Suprapubic skin (tissue), 3 donors: ENCODE data around the gene CPNE4.
"Not testable (repeated sequence)": the region's sequence is repeated elsewhere in the genome, so short reads cannot be mapped to it uniquely, and the experiment has no call there.

Experiments used
- CTCF ChIP-seq, 2 donors: fragments of 200-600 bp in 1 of 2; fragments of 450-650 bp in 1 of 2; sonication (generic) in 1 of 2; IDR thresholded peaks; one replicate each; pipeline ENCODE4 v1.5.1; 2016 to 2019; ENCODE audit warnings: antibody characterized with exemption in 2 of 2, mild to moderate bottlenecking in 1 of 2, moderate library complexity in 1 of 2
- EP300 ChIP-seq: sonication (generic); formaldehyde crosslinking; IDR thresholded peaks from one replicate; pipeline ENCODE4 v1.6.1; 2017; ENCODE audit warnings: antibody characterized with exemption

DNA sequence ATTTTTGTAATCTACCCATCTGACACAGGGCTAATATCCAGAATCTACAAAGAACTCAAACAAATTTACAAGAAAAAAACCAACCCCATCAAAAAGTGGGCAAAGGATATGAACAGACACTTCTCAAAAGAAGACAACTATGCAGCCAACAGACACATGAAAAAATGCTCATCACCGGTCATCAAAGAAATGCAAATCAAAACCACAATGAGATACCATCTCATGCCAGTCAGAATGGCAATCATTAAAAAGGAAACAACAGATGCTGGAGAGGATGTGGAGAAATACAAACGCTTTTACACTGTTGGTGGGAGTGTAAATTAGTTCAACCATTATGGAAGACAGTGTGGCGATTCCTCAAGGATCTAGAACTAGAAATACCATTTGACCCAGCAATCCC is 548.3 kb downstream of the CPNE4 start:
- not testable (repeated sequence) for TF ChIP-seq EP300; CTCF (IDR thresholded peaks at IDR 0.05)
